ENCODE data around the gene RFXANK. TPM values are rescaled to one million over a fixed set of nuclear protein-coding genes. Genes with fewer than 3 reads are reported as not detected.

The RFXANK gene
- total RNA-seq, 2 experiments from 2014 or later, result 36.3 to 37.2 TPM

DNA sequence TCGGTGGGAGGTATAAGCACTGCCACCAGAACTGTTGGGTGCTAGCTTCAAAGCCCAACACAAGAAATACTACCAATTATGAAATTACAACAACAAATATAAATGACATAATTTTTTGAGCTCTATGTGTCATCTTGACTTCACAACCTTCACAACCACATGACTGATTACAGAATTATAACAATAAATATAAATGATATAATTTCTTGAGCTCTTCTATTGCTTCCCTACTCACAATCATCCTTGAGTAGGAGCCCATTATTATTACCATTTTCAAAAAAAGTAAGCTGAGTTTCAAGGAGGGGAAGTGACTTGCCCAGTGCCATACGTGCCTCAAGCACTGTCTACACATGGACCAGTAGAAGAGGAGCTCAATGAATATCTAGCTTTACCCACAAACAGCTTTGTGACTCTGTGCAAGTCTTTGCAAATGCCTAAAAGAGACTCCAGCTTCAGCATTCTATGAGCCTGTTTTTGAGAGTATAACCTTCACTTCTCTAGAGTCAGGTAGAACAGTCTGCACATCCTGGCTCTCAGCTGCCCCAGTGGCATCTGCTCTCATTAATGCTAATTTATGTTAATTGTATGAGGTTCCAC is 42.3 kb downstream of the RFXANK start:
- ATAC-seq (ENCODE audit: poor library complexity), result no peak
- H3K4me3 ChIP-seq (ENCODE audit: low read length), result no peak overlapping the region
- DNase-seq, result no peak
- ChIA-PET CTCF (interaction anchor here (1.1 kb wide), 1 partner anchor 10 kb away, joined by 3 read pairs; no protein-coding TSS in a partner anchor), POLR2A (no interaction called here)
- TF ChIP-seq, protein P1, sequence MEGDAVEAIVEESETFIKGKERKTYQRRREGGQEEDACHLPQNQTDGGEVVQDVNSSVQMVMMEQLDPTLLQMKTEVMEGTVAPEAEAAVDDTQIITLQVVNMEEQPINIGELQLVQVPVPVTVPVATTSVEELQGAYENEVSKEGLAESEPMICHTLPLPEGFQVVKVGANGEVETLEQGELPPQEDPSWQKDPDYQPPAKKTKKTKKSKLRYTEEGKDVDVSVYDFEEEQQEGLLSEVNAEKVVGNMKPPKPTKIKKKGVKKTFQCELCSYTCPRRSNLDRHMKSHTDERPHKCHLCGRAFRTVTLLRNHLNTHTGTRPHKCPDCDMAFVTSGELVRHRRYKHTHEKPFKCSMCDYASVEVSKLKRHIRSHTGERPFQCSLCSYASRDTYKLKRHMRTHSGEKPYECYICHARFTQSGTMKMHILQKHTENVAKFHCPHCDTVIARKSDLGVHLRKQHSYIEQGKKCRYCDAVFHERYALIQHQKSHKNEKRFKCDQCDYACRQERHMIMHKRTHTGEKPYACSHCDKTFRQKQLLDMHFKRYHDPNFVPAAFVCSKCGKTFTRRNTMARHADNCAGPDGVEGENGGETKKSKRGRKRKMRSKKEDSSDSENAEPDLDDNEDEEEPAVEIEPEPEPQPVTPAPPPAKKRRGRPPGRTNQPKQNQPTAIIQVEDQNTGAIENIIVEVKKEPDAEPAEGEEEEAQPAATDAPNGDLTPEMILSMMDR (IDR thresholded peaks at IDR 0.05), result no peak
- H3K27me3 Mint-ChIP-seq, result peaks cover 18% of the 10 kb centered on the region
- H3K4me1 Mint-ChIP-seq (ENCODE audit: low read depth), result no peaks in the 10 kb centered on the region
- peaks cover 0 to under 1% of the 10 kb centered on the region in 2 experiments for H3K27me3 ChIP-seq (ENCODE audit: control insufficient read depth in 1 of 2, insufficient read depth in 2 of 2, low read length in 2 of 2)
- intact Hi-C loops (cut with DNase I, micrococcal nuclease), result no loop called here
- H3K36me3 Mint-ChIP-seq (ENCODE audit: low read depth), result no peaks in the 10 kb centered on the region
- H3K36me3 ChIP-seq (ENCODE audit: insufficient read depth, low read length), result no peaks in the 10 kb centered on the region
- no peaks in the 10 kb centered on the region for H3K4me1 ChIP-seq (ENCODE audit: insufficient read depth, low read length)
- peaks cover 3% of the 10 kb centered on the region for H3K9me3 Mint-ChIP-seq
- H3K27ac ChIP-seq (ENCODE audit: low read depth in 1 of 2, low read length in 2 of 2), result no peak overlapping the region
- H3K9me3 ChIP-seq (ENCODE audit: control insufficient read depth in 1 of 2, insufficient read depth in 1 of 2, low read length in 2 of 2), result peaks cover 20 to 24% of the 10 kb centered on the region in 2 experiments
- H3K27ac Mint-ChIP-seq, result no peak overlapping the region
- H3K4me3 Mint-ChIP-seq, result no peak overlapping the region

DNA sequence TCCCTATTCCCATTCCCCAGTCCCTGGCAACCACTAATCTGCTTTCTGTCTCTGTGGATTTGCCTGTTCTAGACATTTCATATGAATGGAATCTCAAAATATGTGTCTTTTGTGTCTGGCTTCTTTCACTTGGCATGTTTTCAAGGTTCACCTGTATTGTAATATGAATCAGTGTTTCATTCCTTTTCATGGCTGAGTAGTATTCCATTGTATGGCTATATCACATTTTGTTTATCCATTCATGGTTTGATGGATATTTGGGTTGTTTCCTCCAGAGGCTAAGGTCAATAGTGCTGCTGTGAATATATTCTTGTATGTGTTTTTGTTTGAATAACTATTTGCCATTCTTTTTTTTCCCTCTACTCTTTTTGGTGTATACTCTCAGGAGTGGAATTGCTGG is 44.1 kb downstream of the RFXANK start:
- DNase-seq, result no peak
- Histone ChIP-seq H3K4me3 (ENCODE audit: low read length) (no peak overlapping the region), H3K27me3 (ENCODE audit: control insufficient read depth in 1 of 2, insufficient read depth in 2 of 2, low read length in 2 of 2) (peaks cover 0 to 8% of the 10 kb centered on the region in 2 experiments), H3K36me3 (ENCODE audit: insufficient read depth, low read length) (no peaks in the 10 kb centered on the region), H3K4me1 (ENCODE audit: insufficient read depth, low read length) (no peaks in the 10 kb centered on the region), H3K27ac (ENCODE audit: low read depth in 1 of 2, low read length in 2 of 2) (no peak overlapping the region), H3K9me3 (ENCODE audit: control insufficient read depth in 1 of 2, insufficient read depth in 1 of 2, low read length in 2 of 2) (peaks cover 24 to 25% of the 10 kb centered on the region in 2 experiments)
- Mint-ChIP-seq H3K9me3 (peaks cover 3% of the 10 kb centered on the region), H3K36me3 (ENCODE audit: low read depth) (no peaks in the 10 kb centered on the region), H3K4me1 (ENCODE audit: low read depth) (no peaks in the 10 kb centered on the region), H3K27ac (no peak overlapping the region), H3K27me3 (peaks cover 23% of the 10 kb centered on the region), H3K4me3 (no peak overlapping the region)
- intact Hi-C loops (cut with DNase I, micrococcal nuclease), result no loop called here
- TF ChIP-seq, protein P1 (IDR thresholded peaks at IDR 0.05), result no peak
- POLR2A ChIA-PET, result no interaction called here
- CTCF ChIA-PET, result no interaction called here
- no peak for ATAC-seq (ENCODE audit: poor library complexity)

- ATAC-seq (ENCODE audit: poor library complexity), result no peak
- Mint-ChIP-seq H3K4me3 (no peak overlapping the region), H3K4me1 (ENCODE audit: low read depth) (no peaks in the 10 kb centered on the region), H3K27ac (no peak overlapping the region), H3K9me3 (peaks cover 3% of the 10 kb centered on the region), H3K36me3 (ENCODE audit: low read depth) (no peaks in the 10 kb centered on the region), H3K27me3 (peaks cover 23% of the 10 kb centered on the region)
- Histone ChIP-seq H3K36me3 (ENCODE audit: insufficient read depth, low read length) (no peaks in the 10 kb centered on the region), H3K4me1 (ENCODE audit: insufficient read depth, low read length) (no peaks in the 10 kb centered on the region), H3K9me3 (ENCODE audit: control insufficient read depth in 1 of 2, insufficient read depth in 1 of 2, low read length in 2 of 2) (peaks cover 24 to 25% of the 10 kb centered on the region in 2 experiments), H3K27ac (ENCODE audit: low read depth in 1 of 2, low read length in 2 of 2) (no peak overlapping the region), H3K27me3 (ENCODE audit: control insufficient read depth in 1 of 2, insufficient read depth in 2 of 2, low read length in 2 of 2) (peaks cover 0 to 8% of the 10 kb centered on the region in 2 experiments), H3K4me3 (ENCODE audit: low read length) (no peak overlapping the region)
- TF ChIP-seq, protein P1 (IDR thresholded peaks at IDR 0.05), result no peak
- DNase-seq, result no peak
- POLR2A ChIA-PET, result no interaction called here
- CTCF ChIA-PET, result no interaction called here
- intact Hi-C loops (cut with DNase I, micrococcal nuclease), result no loop called here
Observed at GRCh38 chr19:19238126-19238894, 46.3 kb downstream of the RFXANK start.

All from CD4-positive, alpha-beta T cell (primary cell).